ENCODE measurements around the gene SH3TC2. TPM values are rescaled to one million over a fixed set of nuclear protein-coding genes. Genes with fewer than 3 reads are reported as not detected.

SH3TC2 gene
- total RNA-seq, 2 donors from 2014 or later, result 0.27 to 0.75 TPM

DNA sequence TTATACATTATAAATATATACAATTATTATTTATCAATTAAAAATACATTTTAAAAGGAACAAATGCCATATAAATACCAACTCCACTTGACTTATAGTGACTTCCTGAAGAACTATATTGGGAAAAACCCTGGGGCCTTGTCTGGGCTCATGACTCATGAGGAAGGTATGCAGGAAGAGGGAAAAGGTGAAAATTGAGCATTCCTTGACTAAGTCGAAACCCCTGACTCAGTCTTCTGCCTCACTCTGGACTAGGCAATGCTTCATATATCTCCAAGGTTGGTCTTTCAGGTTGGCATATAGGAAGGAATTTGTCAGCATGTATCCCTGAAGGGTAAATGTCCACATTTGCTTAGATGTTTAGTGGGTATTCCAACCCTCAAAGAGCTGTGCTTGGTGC is 78.5 kb downstream of the SH3TC2 start:
- Histone ChIP-seq H3K9me3 (ENCODE audit: control insufficient read depth, low read length) (no peaks in the 10 kb centered on the region), H3K4me1 (ENCODE audit: control insufficient read depth, insufficient read depth, low read length) (peaks cover 10% of the 10 kb centered on the region), H3K36me3 (ENCODE audit: control insufficient read depth, insufficient read depth, low read length) (no peaks in the 10 kb centered on the region), H3K27me3 (ENCODE audit: control insufficient read depth, insufficient read depth, low read length, poor library complexity, severe bottlenecking) (no peaks in the 10 kb centered on the region), H3K9ac (ENCODE audit: extremely low read depth, low read length, poor library complexity, severe bottlenecking) (no peak overlapping the region), H3K4me3 (ENCODE audit: low read length) (no peak overlapping the region), H3K27ac (ENCODE audit: low read depth, low read length) (no peak overlapping the region)
- TF ChIP-seq, protein P1, sequence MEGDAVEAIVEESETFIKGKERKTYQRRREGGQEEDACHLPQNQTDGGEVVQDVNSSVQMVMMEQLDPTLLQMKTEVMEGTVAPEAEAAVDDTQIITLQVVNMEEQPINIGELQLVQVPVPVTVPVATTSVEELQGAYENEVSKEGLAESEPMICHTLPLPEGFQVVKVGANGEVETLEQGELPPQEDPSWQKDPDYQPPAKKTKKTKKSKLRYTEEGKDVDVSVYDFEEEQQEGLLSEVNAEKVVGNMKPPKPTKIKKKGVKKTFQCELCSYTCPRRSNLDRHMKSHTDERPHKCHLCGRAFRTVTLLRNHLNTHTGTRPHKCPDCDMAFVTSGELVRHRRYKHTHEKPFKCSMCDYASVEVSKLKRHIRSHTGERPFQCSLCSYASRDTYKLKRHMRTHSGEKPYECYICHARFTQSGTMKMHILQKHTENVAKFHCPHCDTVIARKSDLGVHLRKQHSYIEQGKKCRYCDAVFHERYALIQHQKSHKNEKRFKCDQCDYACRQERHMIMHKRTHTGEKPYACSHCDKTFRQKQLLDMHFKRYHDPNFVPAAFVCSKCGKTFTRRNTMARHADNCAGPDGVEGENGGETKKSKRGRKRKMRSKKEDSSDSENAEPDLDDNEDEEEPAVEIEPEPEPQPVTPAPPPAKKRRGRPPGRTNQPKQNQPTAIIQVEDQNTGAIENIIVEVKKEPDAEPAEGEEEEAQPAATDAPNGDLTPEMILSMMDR (conservative IDR thresholded peaks at IDR 0.05), result no peak
- no peaks in the 10 kb centered on the region for H3K36me3 Mint-ChIP-seq (ENCODE audit: low read depth)
- H3K4me1 Mint-ChIP-seq, result peaks cover 11% of the 10 kb centered on the region
- H3K4me3 Mint-ChIP-seq, result no peak overlapping the region
- H3K27ac Mint-ChIP-seq, result no peak overlapping the region
- WGBS, 2 experiments (ENCODE audit: insufficient coverage in 1 of 2, insufficient read length in 1 of 2), result 59% methylated on average over 1 of the region's 1 CpG; no CpG with 5 or more reads in 1 of the 2 experiments
- peak; percentile 73 for DNase-seq
- H3K9me3 Mint-ChIP-seq, result no peaks in the 10 kb centered on the region
- H3K27me3 Mint-ChIP-seq (ENCODE audit: insufficient read depth), result peaks cover 6% of the 10 kb centered on the region

DNA sequence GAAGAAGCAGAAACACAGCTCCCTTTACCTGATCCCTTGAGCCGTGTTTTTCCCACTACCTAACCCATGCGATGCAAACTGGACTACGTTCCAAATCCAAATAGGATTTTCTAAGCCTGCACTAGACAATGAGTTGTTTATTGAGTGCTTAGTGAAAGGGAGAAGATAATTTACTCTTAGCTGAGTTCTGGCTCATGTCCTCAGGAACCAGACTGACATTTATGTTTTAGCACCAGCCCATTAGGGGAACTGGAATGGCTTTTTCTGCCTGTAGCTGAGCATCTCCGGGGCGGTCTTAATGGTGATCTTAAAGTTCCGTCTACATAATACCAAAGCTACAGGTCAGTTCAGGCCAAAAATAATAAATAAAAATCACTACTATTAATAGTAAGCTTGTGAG is 81.5 kb downstream of the SH3TC2 start:
- H3K9me3 ChIP-seq (ENCODE audit: control insufficient read depth, low read length), result no peaks in the 10 kb centered on the region
- H3K4me3 Mint-ChIP-seq, result no peak overlapping the region
- H3K4me1 Mint-ChIP-seq, result peaks cover 7% of the 10 kb centered on the region
- no peak for DNase-seq
- H3K36me3 ChIP-seq (ENCODE audit: control insufficient read depth, insufficient read depth, low read length), result no peaks in the 10 kb centered on the region
- H3K9me3 Mint-ChIP-seq, result no peaks in the 10 kb centered on the region
- no peak overlapping the region for H3K27ac ChIP-seq (ENCODE audit: low read depth, low read length)
- H3K27me3 ChIP-seq (ENCODE audit: control insufficient read depth, insufficient read depth, low read length, poor library complexity, severe bottlenecking), result no peaks in the 10 kb centered on the region
- peaks cover 18% of the 10 kb centered on the region for H3K27me3 Mint-ChIP-seq (ENCODE audit: insufficient read depth)
- H3K4me1 ChIP-seq (ENCODE audit: control insufficient read depth, insufficient read depth, low read length), result peaks cover 7% of the 10 kb centered on the region
- no peak overlapping the region for H3K27ac Mint-ChIP-seq
- H3K36me3 Mint-ChIP-seq (ENCODE audit: low read depth), result no peaks in the 10 kb centered on the region
- 97% methylated on average over 6 of the region's 6 CpGs; no CpG with 5 or more reads in 1 of the 2 experiments for WGBS, 2 experiments (ENCODE audit: insufficient coverage in 1 of 2, insufficient read length in 1 of 2)
- H3K4me3 ChIP-seq (ENCODE audit: low read length), result no peak overlapping the region
- H3K9ac ChIP-seq (ENCODE audit: extremely low read depth, low read length, poor library complexity, severe bottlenecking), result no peak overlapping the region
- TF ChIP-seq, protein P1 (conservative IDR thresholded peaks at IDR 0.05), result no peak

DNA sequence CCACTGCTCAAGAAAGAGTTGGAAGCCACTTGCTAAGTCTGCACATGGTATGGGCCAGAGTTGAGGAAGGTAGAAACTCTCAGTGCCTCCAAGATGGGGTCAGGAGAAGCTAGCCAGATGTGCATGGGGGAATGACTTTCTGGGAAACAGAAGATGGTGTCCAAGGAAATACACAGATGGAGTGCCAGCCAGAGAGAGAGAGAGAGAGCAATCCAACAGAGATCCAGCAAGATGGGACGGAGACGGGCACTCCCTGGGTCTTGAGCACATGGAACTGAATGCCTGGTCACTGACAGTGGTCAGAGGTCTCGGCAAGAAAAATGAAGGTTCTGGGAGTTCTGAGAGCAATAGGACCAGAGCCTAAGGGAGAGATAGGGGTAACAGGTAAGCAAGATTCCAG is 82.1 kb downstream of the SH3TC2 start:
- Mint-ChIP-seq H3K27ac (no peak overlapping the region), H3K27me3 (ENCODE audit: insufficient read depth) (peaks cover 18% of the 10 kb centered on the region), H3K9me3 (no peaks in the 10 kb centered on the region), H3K36me3 (ENCODE audit: low read depth) (no peaks in the 10 kb centered on the region), H3K4me1 (peaks cover 7% of the 10 kb centered on the region), H3K4me3 (no peak overlapping the region)
- WGBS, 2 experiments (ENCODE audit: insufficient coverage in 1 of 2, insufficient read length in 1 of 2), result 90% methylated on average over 3 of the region's 3 CpGs
- peak; percentile 37 for DNase-seq
- TF ChIP-seq, protein P1 (conservative IDR thresholded peaks at IDR 0.05), result no peak
- Histone ChIP-seq H3K27ac (ENCODE audit: low read depth, low read length) (no peak overlapping the region), H3K36me3 (ENCODE audit: control insufficient read depth, insufficient read depth, low read length) (no peaks in the 10 kb centered on the region), H3K4me1 (ENCODE audit: control insufficient read depth, insufficient read depth, low read length) (peaks cover 7% of the 10 kb centered on the region), H3K4me3 (ENCODE audit: low read length) (no peak overlapping the region), H3K27me3 (ENCODE audit: control insufficient read depth, insufficient read depth, low read length, poor library complexity, severe bottlenecking) (no peaks in the 10 kb centered on the region), H3K9me3 (ENCODE audit: control insufficient read depth, low read length) (no peaks in the 10 kb centered on the region), H3K9ac (ENCODE audit: extremely low read depth, low read length, poor library complexity, severe bottlenecking) (no peak overlapping the region)

Measured in endodermal cell (in vitro differentiated cells).